NK-92 treated with Interleukin-12 subunit alpha and Interleukin-12 subunit beta, amount 100 ng/mL, for 24 hours (cell line): ENCODE data around the gene ADGB.
"Not testable (repeated sequence)": the region's sequence is repeated elsewhere in the genome, so short reads cannot be mapped to it uniquely, and the experiment has no call there.

Source experiments
- DNase-seq: peaks from one replicate; lab custom pipeline; 2025; lab: John Stamatoyannopoulos, UW

ADGB gene

GRCh38 chr6:146598772-146599405 is at the start of gene ADGB:
Gene ADGB, plus strand, starts transcription at chr6:146598972. Its CDS starts 69 bp downstream, at chr6:146599041.
- no peak for DNase-seq

DNA sequence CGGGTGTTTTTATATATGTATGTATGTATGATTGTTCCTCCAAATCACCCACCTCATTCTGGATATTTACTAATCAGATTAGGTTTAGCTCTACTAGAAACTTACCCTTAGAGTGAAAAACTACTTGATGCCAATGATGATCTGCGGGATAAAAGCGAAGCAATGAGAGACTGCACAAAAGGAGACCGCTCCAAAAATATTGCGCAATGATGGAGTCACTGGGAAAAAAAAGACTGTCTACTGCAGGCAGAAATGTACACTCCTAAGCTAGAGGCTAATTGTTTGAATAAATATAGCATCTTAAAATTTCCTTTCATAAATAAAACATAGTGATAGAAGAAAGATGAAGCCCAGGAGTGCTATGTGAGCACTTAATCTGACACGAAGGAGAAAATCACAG is 47.9 kb upstream of the ADGB start:
- no peak for DNase-seq

GRCh38 chr6:146551545-146551944 is 47.2 kb upstream of the ADGB start:
- no peak for DNase-seq

- no peak for DNase-seq
These were observed 45.2 kb upstream of the ADGB start for GRCh38 chr6:146553377-146554135.

GRCh38 chr6:146560607-146561006 is 38.2 kb upstream of the ADGB start:
- DNase-seq: no peak

DNA sequence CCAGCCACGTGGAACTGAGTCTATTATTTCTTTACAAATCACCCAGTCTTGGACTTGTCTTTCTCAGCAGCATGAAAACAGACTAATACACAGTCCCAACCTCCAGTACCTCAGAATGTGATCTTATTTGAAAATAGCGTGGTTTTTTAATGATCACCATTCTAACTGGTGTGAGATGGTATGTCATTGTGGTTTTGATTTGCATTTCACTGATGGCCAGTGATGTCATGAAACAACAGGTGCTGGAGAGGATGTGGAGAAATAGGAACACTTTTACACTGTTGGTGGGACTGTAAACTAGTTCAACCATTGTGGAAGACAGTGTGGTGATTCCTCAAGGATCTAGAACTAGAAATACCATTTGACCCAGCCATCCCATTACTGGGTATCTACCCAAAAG is 32.1 kb upstream of the ADGB start:
- not testable (repeated sequence) for DNase-seq

DNA sequence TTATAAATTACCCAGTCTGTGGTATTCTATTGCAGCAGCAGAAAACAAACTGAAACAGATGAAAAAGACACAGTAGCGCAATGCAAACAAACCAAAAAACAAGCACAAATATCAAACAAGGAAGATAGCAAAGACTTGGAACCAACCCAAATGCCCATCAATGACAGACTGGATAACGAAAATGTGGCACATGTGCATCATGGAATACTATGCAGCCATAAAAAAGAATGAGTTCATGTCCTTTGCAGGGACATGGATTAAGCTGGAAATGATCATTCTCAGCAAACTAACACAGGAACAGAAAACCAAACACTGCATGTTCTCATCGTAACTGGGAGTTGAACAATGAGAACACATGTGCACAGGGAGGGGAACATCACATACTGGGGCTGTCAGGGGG is 30.2 kb upstream of the ADGB start:
- DNase-seq: not testable (repeated sequence)

DNA sequence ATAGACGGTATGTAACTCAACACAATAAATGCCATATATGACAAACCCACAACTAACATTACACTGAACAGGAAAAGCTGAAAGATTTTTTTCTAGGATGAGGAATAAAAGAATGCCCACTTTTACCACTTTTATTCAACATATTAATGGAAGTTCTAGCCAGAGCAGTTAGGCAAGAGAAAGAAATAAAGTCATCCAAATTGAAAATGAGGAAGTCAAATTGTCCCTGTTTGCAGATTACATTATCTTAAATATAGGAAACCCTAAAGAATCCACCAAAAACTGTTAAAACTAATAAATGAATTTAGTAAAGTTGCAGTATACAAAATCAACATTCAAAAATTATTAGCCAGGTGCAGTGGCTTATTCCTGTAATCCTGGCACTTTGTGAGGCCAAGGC is 24.6 kb upstream of the ADGB start:
- no peak for DNase-seq

GRCh38 chr6:146578054-146578453 is 20.7 kb upstream of the ADGB start:
- DNase-seq: no peak

- no peak for DNase-seq
These were observed 16.8 kb upstream of the ADGB start for GRCh38 chr6:146581968-146582367.

DNA sequence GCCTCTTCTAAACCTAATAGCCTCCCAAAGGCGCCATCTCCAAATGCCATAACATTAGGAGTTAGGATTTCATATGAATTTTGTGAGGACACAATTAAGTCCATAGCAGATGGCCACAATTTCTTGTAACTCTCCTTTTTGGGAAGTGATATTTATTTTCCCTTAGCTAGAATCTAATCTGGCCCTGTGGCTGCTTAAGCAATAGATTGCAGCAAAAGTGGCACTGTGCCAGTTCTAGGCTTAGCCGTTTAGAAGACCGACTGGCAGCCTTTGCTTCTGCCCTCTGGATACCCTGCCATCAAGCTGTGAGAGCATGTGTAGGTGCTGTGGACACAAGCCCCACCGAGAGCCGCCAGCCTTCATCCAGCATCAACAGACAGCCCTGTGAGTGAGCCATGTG is 15.9 kb upstream of the ADGB start:
- DNase-seq: no peak

DNA sequence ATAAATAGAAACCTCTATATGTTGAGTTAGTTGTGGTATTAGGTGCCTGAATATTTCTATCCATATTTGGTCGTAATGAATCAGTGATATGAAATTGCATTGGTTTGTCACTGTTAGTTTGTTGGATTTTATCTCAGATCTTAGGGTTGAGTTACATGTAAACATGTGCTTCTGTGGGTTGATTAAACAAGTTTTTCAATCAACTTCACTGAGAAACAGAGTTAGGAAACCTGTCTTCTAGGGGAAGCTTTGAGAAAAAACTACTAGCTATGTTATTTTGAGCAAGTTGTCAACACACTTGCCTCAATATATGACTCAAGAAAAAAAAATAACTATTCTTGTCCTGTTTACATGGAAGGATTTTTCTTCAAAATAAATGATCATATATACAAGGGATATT is 14.8 kb upstream of the ADGB start:
- DNase-seq: no peak

- no peak for DNase-seq
These were observed 11.3 kb upstream of the ADGB start for GRCh38 chr6:146587459-146587858.

- no peak for DNase-seq
These were observed 8.3 kb upstream of the ADGB start for GRCh38 chr6:146590492-146590891.

DNA sequence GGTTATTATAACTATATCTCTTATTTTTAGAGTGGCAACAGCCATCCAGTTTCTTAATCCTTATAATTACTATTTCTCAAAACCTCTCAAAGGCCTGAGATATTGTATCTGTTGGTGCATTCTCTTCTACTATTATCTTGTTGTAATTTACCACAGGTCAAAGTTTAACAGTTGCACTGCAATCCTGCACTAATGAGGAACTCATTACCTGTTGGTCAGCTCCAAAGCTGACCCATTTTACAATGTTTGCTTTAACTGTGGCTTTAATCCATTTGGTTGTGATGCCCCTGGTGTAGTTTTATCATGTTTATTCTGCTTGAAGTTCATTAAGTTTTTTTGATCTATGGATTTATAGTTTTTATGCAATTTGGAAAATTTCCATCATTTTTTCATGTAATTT is 6.3 kb upstream of the ADGB start:
- no peak for DNase-seq

GRCh38 chr6:146593986-146594385 is 4.8 kb upstream of the ADGB start:
- no peak for DNase-seq

DNA sequence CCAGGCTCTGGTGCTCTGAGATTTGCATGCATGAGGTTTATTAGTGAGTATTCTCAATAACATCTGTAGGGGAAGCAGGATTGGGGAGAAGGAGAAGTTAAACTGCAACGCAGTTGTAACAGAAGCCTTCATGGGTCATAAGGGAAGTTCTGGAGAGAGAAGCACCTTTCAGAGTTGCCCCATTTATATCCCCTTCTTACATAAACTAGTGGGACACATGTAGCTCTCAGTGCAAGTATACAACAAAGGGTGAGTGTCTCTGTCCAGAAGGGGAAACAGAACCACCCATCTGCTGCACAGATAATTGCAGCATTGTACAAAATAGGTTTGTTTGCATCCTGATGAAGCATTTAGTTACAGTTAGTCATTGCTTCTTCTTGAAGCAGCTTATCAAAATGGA is 4.3 kb upstream of the ADGB start:
- DNase-seq: no peak

GRCh38 chr6:146595972-146596731 is 2.6 kb upstream of the ADGB start:
- DNase-seq: no peak

- DNase-seq: no peak
These were observed 2.6 kb downstream of the ADGB start for GRCh38 chr6:146601352-146601751.

GRCh38 chr6:146602526-146602925 is 3.8 kb downstream of the ADGB start:
- DNase-seq: no peak

- no peak for DNase-seq
These were observed 15.2 kb downstream of the ADGB start for GRCh38 chr6:146613947-146614346.

DNA sequence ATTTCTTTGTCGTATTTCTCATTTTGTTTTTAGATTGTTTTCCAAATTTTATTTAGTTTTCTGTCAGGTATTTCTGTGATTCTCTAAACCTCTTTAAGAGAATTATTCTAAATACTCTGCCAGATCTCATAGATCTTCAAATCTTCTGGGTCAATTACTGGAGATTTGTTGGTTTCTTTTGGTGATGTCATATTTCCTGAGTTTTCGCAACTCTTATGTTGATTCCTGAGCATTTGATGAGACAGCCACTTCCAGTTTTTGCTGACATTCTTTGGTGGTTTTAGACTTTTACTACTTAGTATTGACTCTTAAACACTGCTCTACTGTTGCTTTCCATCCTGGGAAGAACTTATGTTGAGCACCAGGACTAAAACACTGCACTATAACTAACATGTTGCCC is 21.9 kb downstream of the ADGB start:
- DNase-seq: no peak

GRCh38 chr6:146628350-146628749 is 29.6 kb downstream of the ADGB start:
- no peak for DNase-seq
